Stimulated activated naive CD8-positive, alpha-beta T cell treated with anti-CD3 and anti-CD28 coated beads, Interleukin-15, amount 100 ng/mL, for 72 hours (primary cell): ENCODE data around the gene RXFP1.

ENCODE experiments used
- ATAC-seq: fragments of 150-1000 bp; cut with Tn5 transposase; 2 replicates; pipeline ENCODE4 v1.10.0; 2021; ENCODE audit warnings: mild to moderate bottlenecking, moderate library complexity
- DNase-seq, 2 donors: peaks; one replicate each; pipeline ENCODE4 v3.0.0; 2021 to 2022
- H3K27ac Mint-ChIP-seq, 2 donors: one replicate each; pipeline ENCODE4 v1.8.0; 2022; ENCODE audit warnings: mild to moderate bottlenecking in 2 of 2, mixed read lengths in 2 of 2, moderate library complexity in 2 of 2
- H3K27me3 Mint-ChIP-seq: one replicate; pipeline ENCODE4 v1.8.0; 2022; ENCODE audit warnings: mixed read lengths
- H3K4me1 Mint-ChIP-seq: one replicate; pipeline ENCODE4 v1.8.0; 2022; ENCODE audit warnings: mild to moderate bottlenecking, mixed read lengths
- H3K4me3 Mint-ChIP-seq, 2 donors: one replicate each; pipeline ENCODE4 v1.8.0; 2022; ENCODE audit warnings: mild to moderate bottlenecking in 2 of 2, mixed read lengths in 2 of 2, moderate library complexity in 1 of 2
- H3K9me3 Mint-ChIP-seq, 2 donors: one replicate each; pipeline ENCODE4 v1.8.0; 2022; ENCODE audit warnings: mixed read lengths in 2 of 2

Gene RXFP1

DNA sequence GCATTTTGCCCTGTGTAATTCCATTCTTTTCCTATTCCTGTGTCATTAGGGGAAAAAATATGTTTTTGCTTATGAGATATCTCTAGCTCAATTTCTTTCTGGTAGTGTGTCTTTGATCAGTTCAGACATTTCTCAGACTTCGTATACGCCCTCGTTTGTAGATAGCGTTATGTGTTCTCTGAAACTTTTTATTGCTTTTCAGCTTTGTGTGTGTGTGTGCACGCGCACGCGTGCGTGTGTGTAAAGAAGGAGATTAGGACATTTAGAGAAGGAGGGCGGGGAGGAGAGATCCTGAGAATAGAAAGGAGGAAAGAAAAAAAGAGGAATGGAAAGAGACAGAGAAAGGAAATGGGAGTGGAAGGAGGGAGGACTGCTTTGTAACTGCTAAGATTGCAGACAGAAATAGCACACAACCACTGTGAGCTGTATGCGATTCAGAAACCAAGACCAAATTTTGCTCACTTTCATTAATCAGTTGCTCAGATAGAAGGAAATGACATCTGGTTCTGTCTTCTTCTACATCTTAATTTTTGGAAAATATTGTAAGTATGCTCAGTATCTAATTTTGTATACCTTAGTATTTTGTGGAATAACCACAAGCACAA, at the start of gene RXFP1:
RXFP1 (plus strand) TSS at position 399 of the 605 bp plus-strand sequence; CDS start at position 494, 95 bp downstream.
- H3K27ac Mint-ChIP-seq: no peak within 1 kb of the TSS
- DNase-seq (no peak), ATAC-seq (no peak)
- H3K4me3 Mint-ChIP-seq: no peak within 1 kb of the TSS
- H3K27me3 Mint-ChIP-seq: no peaks in the 10 kb centered on the region
- H3K9me3 Mint-ChIP-seq: no peaks in the 10 kb centered on the region
- H3K4me1 Mint-ChIP-seq: no peaks in the 10 kb centered on the region

GRCh38 chr4:158481811-158482210, 39.9 kb upstream of the RXFP1 start:
- Mint-ChIP-seq H3K4me1 (no peaks in the 10 kb centered on the region), H3K27me3 (no peaks in the 10 kb centered on the region), H3K9me3 (peaks cover 0 to 6% of the 10 kb centered on the region in 2 donors), H3K4me3 (no peak overlapping the region), H3K27ac (no peak overlapping the region)
- ATAC-seq (no peak), DNase-seq (no peak)

GRCh38 chr4:158484173-158484885, 37.4 kb upstream of the RXFP1 start:
- H3K9me3 Mint-ChIP-seq: peaks cover 0 to 10% of the 10 kb centered on the region in 2 donors
- no peaks in the 10 kb centered on the region for H3K27me3 Mint-ChIP-seq
- no peak overlapping the region for H3K27ac Mint-ChIP-seq
- DNase-seq (no peak), ATAC-seq (no peak)
- no peak overlapping the region for H3K4me3 Mint-ChIP-seq
- no peaks in the 10 kb centered on the region for H3K4me1 Mint-ChIP-seq

DNA sequence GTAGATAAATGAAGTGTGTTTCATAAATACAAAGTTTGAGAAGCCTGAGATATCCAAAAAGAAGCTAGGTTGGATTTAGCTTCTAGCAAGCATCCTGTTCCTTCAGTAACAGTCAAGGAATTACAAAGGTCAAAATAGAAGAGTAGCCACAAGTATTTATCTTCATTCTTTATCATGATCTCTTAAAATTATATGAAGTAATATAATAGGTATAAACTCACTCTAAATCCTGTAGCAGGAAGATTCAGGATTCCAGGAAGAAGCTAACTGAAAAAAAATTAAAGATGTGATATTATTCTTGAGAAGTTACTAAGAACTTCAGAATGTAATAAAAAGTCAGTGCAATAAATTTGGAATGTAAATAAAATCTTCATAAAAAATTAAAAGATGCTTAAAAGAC, 31.1 kb upstream of the RXFP1 start:
- DNase-seq: no peak
- Mint-ChIP-seq H3K27me3 (no peaks in the 10 kb centered on the region), H3K4me1 (no peaks in the 10 kb centered on the region), H3K27ac (no peak overlapping the region), H3K4me3 (no peak overlapping the region), H3K9me3 (peaks cover 0 to 4% of the 10 kb centered on the region in 2 donors)
- no peak for ATAC-seq

DNA sequence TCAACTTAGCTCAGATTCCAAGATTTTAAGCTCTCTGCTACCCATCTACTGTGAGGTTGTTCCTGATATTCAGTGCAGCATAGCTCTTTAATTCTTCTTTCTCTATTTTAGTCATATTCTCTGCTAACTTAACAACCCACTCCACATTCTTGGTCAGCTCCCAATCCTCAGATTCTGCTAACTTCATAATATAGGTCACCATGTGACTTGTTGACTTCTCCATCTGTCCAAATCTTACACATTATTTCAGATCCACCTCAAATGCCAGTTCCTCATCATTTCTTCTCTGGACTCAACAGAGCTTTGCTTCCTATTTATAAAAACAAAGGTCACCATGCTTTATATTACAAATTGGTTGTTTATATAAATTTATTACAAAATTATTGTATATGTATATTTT, 29.3 kb upstream of the RXFP1 start:
- no peak overlapping the region for H3K27ac Mint-ChIP-seq
- peaks cover 0 to 4% of the 10 kb centered on the region in 2 donors for H3K9me3 Mint-ChIP-seq
- no peak overlapping the region for H3K4me3 Mint-ChIP-seq
- peaks cover 9% of the 10 kb centered on the region for H3K27me3 Mint-ChIP-seq
- no peak for ATAC-seq
- DNase-seq: no peak
- H3K4me1 Mint-ChIP-seq: no peaks in the 10 kb centered on the region

DNA sequence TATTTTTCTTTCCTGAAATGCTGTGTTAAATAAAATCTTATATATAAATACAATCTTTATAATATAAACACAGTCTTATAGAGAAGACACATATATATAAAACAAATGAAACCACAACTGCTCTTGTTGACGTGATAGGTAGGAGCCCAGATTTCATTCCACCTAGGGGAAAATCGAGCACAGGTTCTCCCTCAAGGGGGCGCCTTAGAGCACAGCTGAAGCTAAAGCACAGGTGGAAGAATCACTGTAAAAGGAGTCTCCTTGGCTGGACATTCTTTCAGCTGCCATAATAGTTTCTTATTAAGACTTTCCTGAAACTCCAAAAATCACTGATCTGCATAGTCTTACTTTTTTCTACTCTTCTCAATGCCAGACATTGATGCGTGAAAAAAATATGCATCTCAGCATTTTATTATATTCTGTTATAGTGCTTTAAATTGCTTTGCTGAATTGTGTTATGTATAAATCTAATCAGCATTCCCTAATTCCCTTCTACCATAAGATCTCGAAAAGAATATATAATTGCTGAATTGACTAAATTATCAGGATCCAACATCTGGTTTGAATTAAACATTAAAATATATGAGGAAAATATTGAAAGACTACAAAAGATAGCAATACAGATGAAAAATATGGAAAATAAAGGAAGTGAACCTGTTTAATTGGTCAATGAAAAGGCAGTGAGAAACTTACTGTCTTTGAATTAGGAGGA, 25.5 kb upstream of the RXFP1 start:
- H3K27me3 Mint-ChIP-seq: peaks cover 13% of the 10 kb centered on the region
- H3K27ac Mint-ChIP-seq: no peak overlapping the region
- H3K4me3 Mint-ChIP-seq: no peak overlapping the region
- no peak for ATAC-seq
- DNase-seq: peak; percentile 2 to 12
- no peaks in the 10 kb centered on the region for H3K9me3 Mint-ChIP-seq
- no peaks in the 10 kb centered on the region for H3K4me1 Mint-ChIP-seq

GRCh38 chr4:158500054-158500453, 21.6 kb upstream of the RXFP1 start:
- DNase-seq: no peak
- Mint-ChIP-seq H3K4me1 (no peaks in the 10 kb centered on the region), H3K27me3 (peaks cover 26% of the 10 kb centered on the region), H3K4me3 (no peak overlapping the region), H3K27ac (no peak overlapping the region), H3K9me3 (peaks cover 4 to 24% of the 10 kb centered on the region in 2 donors)
- no peak for ATAC-seq

DNA sequence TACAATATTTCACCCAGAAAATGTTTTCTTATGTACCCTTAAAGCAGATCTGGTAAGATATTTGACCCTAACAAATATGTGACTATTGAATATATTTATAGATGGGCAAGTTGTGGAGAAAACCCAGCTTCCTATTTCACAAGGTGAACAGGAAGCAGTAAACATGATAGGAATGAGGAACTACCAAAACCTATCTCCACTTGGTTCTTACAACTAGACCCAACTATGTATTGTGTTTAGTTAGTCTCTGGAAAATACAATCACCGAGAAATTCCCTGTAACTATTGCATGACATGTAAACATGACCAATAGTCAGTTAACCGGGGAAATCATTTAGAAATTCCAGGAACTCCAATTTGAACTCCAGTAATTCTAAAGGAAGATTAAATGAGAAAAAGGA, 8.4 kb upstream of the RXFP1 start:
- H3K4me3 Mint-ChIP-seq: no peak overlapping the region

DNA sequence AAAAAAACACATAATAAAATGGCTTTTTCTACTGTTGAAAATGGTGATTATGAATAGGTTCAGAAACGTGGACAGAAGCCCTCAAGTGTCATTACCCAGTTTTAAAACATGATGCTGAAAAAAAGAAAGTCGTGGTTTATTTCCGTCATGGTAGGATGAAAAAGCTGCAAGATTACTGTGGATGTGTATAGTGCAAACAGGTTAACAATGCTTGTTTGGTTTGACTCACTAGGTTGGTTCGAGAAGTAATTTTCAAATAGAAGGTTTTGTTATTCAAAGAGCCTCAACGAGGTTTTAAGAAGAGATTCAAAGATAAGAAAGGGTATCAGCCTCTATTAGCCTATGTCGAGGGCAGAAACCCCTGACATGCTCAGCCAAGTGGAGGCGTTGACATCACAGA, 2.5 kb upstream of the RXFP1 start:
- H3K27ac Mint-ChIP-seq: no peak overlapping the region
- H3K4me3 Mint-ChIP-seq: no peak overlapping the region
- no peaks in the 10 kb centered on the region for H3K27me3 Mint-ChIP-seq
- DNase-seq (no peak), ATAC-seq (no peak)
- H3K9me3 Mint-ChIP-seq: no peaks in the 10 kb centered on the region
- no peaks in the 10 kb centered on the region for H3K4me1 Mint-ChIP-seq

More for the DNA sequence above, 8.4 kb upstream of the RXFP1 start:
- H3K4me1 Mint-ChIP-seq: no peaks in the 10 kb centered on the region
- H3K9me3 Mint-ChIP-seq: no peaks in the 10 kb centered on the region
- H3K27ac Mint-ChIP-seq: no peak overlapping the region
- H3K27me3 Mint-ChIP-seq: no peaks in the 10 kb centered on the region
- no peak for DNase-seq
- ATAC-seq: no peak

- Mint-ChIP-seq H3K9me3 (no peaks in the 10 kb centered on the region), H3K27me3 (peaks cover 5% of the 10 kb centered on the region), H3K27ac (no peak overlapping the region), H3K4me3 (no peak overlapping the region), H3K4me1 (no peaks in the 10 kb centered on the region)
- DNase-seq: no peak
- no peak for ATAC-seq
Measured at GRCh38 chr4:158523990-158524535, 2.4 kb downstream of the RXFP1 start.

- Mint-ChIP-seq H3K9me3 (no peaks in the 10 kb centered on the region), H3K27ac (no peak overlapping the region), H3K4me3 (no peak overlapping the region), H3K27me3 (peaks cover 31% of the 10 kb centered on the region), H3K4me1 (no peaks in the 10 kb centered on the region)
- ATAC-seq (no peak), DNase-seq (no peak)
Measured at GRCh38 chr4:158527516-158527915, 5.8 kb downstream of the RXFP1 start.

GRCh38 chr4:158529505-158529904, 7.8 kb downstream of the RXFP1 start:
- no peaks in the 10 kb centered on the region for H3K9me3 Mint-ChIP-seq
- H3K27me3 Mint-ChIP-seq: peaks cover 36% of the 10 kb centered on the region
- no peak overlapping the region for H3K4me3 Mint-ChIP-seq
- ATAC-seq (no peak), DNase-seq (no peak)
- H3K4me1 Mint-ChIP-seq: no peaks in the 10 kb centered on the region
- H3K27ac Mint-ChIP-seq: no peak overlapping the region

DNA sequence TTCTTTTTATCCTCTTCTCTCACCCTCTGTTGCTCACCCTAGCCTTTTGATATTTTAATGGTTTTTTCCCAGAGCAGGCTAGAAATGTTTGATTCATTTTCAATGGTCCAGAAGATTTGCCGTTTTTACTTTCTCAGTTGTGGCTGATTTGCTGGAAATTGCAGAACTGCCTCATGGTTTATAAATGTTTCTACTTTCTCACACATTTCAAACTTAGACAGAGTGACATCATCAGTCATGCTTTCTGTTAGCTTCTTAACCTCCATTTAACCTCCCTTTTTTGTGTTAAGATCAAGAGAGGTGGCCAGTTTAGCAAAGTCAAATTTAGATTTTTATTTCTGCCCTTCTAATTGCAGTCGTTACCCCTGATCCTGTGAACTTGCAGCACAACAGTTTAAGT, 8.7 kb downstream of the RXFP1 start:
- peaks cover 0 to 4% of the 10 kb centered on the region in 2 donors for H3K9me3 Mint-ChIP-seq
- no peak for DNase-seq
- no peak overlapping the region for H3K27ac Mint-ChIP-seq
- peaks cover 6% of the 10 kb centered on the region for H3K4me1 Mint-ChIP-seq
- ATAC-seq: no peak
- no peak overlapping the region for H3K4me3 Mint-ChIP-seq
- H3K27me3 Mint-ChIP-seq: peaks cover 36% of the 10 kb centered on the region

- no peak overlapping the region for H3K27ac Mint-ChIP-seq
- DNase-seq: no peak
- H3K27me3 Mint-ChIP-seq: peaks cover 36% of the 10 kb centered on the region
- ATAC-seq: no peak
- peaks cover 0 to 4% of the 10 kb centered on the region in 2 donors for H3K9me3 Mint-ChIP-seq
- H3K4me3 Mint-ChIP-seq: no peak overlapping the region
- peaks cover 6% of the 10 kb centered on the region for H3K4me1 Mint-ChIP-seq
Measured at GRCh38 chr4:158530898-158531297, 9.2 kb downstream of the RXFP1 start.

- Mint-ChIP-seq H3K27ac (no peak overlapping the region), H3K4me1 (peaks cover 6% of the 10 kb centered on the region), H3K4me3 (no peak overlapping the region), H3K27me3 (peaks cover 43% of the 10 kb centered on the region), H3K9me3 (peaks cover 0 to 4% of the 10 kb centered on the region in 2 donors)
- ATAC-seq (no peak), DNase-seq (no peak)
Measured at GRCh38 chr4:158532556-158533231, 11.0 kb downstream of the RXFP1 start.
